Measurements from ENCODE around the gene PRAMEF26. TPM values are rescaled to one million over a fixed set of nuclear protein-coding genes. Genes with fewer than 3 reads are reported as not detected.
A peak's percentile ranks its signal among the peaks of the same experiment; 100 is the strongest.
"Not testable (repeated sequence)": the region's sequence is repeated elsewhere in the genome, so short reads cannot be mapped to it uniquely, and the experiment has no call there.

Gene PRAMEF26
- polyA plus RNA-seq, 3 donors = not detected

GRCh38 chr1:13116754-13117153 lies 39.1 kb downstream of the PRAMEF26 start, which contains the start of gene HNRNPCL2:
Gene HNRNPCL2 (minus strand): TSS chr1:13116854. CDS start chr1:13116400, 454 bp downstream.
- no CpG with 5 or more reads among the region's 6 CpGs for WGBS (ENCODE audit: insufficient coverage)
- H3K4me2 ChIP-seq (replicated peaks; ENCODE audit: extremely low read depth, low read length, poor library complexity, severe bottlenecking); H3K4me1 Mint-ChIP-seq; H3K9ac ChIP-seq (ENCODE audit: insufficient read depth, low read length, poor library complexity, severe bottlenecking); intact Hi-C loops (cut with micrococcal nuclease); H4K20me1 ChIP-seq (ENCODE audit: insufficient read depth, low read length); H3K27ac ChIP-seq (ENCODE audit: low read depth in 1 of 2, low read length in 2 of 2); H3K4me1 ChIP-seq (ENCODE audit: control insufficient read depth in 1 of 2, insufficient read depth in 2 of 2, low read length in 2 of 2); H3K9me3 ChIP-seq (replicated peaks in 1 of 2; ENCODE audit: control insufficient read depth in 1 of 2, insufficient read depth in 1 of 2, low read length in 2 of 2); H3K27ac Mint-ChIP-seq; H3K27me3 ChIP-seq (ENCODE audit: control insufficient read depth in 2 of 2, insufficient read depth in 2 of 2, low read length in 2 of 2); DNase-seq; H3K79me2 ChIP-seq (ENCODE audit: insufficient read depth, low read length); H3K36me3 Mint-ChIP-seq; H3K27me3 Mint-ChIP-seq (ENCODE audit: low read depth in 3 of 3); H3K36me3 ChIP-seq (replicated peaks in 1 of 2; ENCODE audit: control insufficient read depth in 1 of 2, insufficient read depth in 2 of 2, low read length in 2 of 2); H3K4me3 ChIP-seq (replicated peaks in 1 of 3; ENCODE audit: low read depth in 2 of 3, low read length in 3 of 3); H2AFZ ChIP-seq (ENCODE audit: insufficient read depth, low read depth, low read length, poor library complexity, severe bottlenecking); H3K9me3 Mint-ChIP-seq: not testable (repeated sequence)
- H3K4me3 Mint-ChIP-seq = peak within 1 kb of the TSS in 1 of 2 donors; percentile 16

Other genes with a start within 250 kb of the PRAMEF26 start
- gene PRAMEF7, start 239.4 kb downstream of the PRAMEF26 start, polyA plus RNA-seq = not detected
- gene PRAMEF6, start 208.4 kb downstream of the PRAMEF26 start, polyA plus RNA-seq = not detected
- not detected for gene PRAMEF27, start 99.4 kb downstream of the PRAMEF26 start, polyA plus RNA-seq
- gene HNRNPCL3, start 95.2 kb downstream of the PRAMEF26 start, polyA plus RNA-seq = not detected
- not detected for gene PRAMEF25, start 85.2 kb downstream of the PRAMEF26 start, polyA plus RNA-seq
- not detected for gene HNRNPCL2, start 39.2 kb downstream of the PRAMEF26 start, polyA plus RNA-seq
- gene HNRNPCL4, start 9.6 kb upstream of the PRAMEF26 start, polyA plus RNA-seq = not detected
- not detected for gene PRAMEF9, start 15.8 kb upstream of the PRAMEF26 start, polyA plus RNA-seq
- gene PRAMEF13, start 45.4 kb upstream of the PRAMEF26 start, polyA plus RNA-seq = not detected
- gene PRAMEF18, start 70.1 kb upstream of the PRAMEF26 start, polyA plus RNA-seq = not detected
- not detected for gene PRAMEF5, start 98.2 kb upstream of the PRAMEF26 start, polyA plus RNA-seq
- gene PRAMEF8, start 129.1 kb upstream of the PRAMEF26 start, polyA plus RNA-seq = not detected
- not detected for gene PRAMEF33, start 147.5 kb upstream of the PRAMEF26 start, polyA plus RNA-seq
- not detected for gene PRAMEF15, start 159.6 kb upstream of the PRAMEF26 start, polyA plus RNA-seq
- not detected for gene PRAMEF14, start 191.1 kb upstream of the PRAMEF26 start, polyA plus RNA-seq
- gene PRAMEF19, start 215.9 kb upstream of the PRAMEF26 start, polyA plus RNA-seq = not detected
- gene PRAMEF17, start 233.6 kb upstream of the PRAMEF26 start, polyA plus RNA-seq = not detected